Epidermal melanocyte (primary cell): Measurements from ENCODE around the gene MAP3K4.

Experiments
- DNase-seq: peaks from one replicate; pipeline ENCODE4 v3.0.0; 2011; ENCODE audit warnings: low spot score; ENCODE audit not compliant: insufficient read length

Gene MAP3K4, protein sequence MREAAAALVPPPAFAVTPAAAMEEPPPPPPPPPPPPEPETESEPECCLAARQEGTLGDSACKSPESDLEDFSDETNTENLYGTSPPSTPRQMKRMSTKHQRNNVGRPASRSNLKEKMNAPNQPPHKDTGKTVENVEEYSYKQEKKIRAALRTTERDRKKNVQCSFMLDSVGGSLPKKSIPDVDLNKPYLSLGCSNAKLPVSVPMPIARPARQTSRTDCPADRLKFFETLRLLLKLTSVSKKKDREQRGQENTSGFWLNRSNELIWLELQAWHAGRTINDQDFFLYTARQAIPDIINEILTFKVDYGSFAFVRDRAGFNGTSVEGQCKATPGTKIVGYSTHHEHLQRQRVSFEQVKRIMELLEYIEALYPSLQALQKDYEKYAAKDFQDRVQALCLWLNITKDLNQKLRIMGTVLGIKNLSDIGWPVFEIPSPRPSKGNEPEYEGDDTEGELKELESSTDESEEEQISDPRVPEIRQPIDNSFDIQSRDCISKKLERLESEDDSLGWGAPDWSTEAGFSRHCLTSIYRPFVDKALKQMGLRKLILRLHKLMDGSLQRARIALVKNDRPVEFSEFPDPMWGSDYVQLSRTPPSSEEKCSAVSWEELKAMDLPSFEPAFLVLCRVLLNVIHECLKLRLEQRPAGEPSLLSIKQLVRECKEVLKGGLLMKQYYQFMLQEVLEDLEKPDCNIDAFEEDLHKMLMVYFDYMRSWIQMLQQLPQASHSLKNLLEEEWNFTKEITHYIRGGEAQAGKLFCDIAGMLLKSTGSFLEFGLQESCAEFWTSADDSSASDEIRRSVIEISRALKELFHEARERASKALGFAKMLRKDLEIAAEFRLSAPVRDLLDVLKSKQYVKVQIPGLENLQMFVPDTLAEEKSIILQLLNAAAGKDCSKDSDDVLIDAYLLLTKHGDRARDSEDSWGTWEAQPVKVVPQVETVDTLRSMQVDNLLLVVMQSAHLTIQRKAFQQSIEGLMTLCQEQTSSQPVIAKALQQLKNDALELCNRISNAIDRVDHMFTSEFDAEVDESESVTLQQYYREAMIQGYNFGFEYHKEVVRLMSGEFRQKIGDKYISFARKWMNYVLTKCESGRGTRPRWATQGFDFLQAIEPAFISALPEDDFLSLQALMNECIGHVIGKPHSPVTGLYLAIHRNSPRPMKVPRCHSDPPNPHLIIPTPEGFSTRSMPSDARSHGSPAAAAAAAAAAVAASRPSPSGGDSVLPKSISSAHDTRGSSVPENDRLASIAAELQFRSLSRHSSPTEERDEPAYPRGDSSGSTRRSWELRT (N-terminal part only)

DNA sequence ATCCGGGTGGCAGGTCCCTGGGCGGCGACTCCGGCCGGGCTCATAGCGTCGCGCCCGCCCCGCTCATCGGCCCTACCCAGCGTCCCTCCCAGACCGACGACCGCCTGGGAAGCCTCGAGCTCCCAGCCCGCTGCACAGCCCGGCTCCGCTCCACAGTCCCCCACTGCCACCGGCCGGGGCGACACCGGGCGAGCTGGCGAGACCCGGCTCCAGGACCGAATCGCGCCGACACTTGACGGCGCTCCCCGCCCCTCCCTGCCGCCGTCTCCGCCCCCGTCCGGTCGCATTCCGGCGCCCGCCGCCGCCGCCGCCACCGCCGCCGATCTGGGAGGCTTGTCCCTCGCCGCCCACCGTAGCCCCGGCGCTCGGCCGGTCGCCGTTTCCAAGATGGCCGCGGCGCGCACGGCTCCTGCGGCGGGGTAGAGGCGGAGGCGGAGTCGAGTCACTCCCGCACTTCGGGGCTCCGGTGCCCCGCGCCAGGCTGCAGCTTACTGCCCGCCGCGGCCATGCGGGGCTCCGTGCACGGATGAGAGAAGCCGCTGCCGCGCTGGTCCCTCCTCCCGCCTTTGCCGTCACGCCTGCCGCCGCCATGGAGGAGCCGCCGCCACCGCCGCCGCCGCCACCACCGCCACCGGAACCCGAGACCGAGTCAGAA lies at the start of gene MAP3K4:
TSS of gene MAP3K4 (plus strand) at position 364 of the 655 bp plus-strand sequence. CDS start at position 527, 163 bp downstream.
- peak; percentile 35 for DNase-seq

DNA sequence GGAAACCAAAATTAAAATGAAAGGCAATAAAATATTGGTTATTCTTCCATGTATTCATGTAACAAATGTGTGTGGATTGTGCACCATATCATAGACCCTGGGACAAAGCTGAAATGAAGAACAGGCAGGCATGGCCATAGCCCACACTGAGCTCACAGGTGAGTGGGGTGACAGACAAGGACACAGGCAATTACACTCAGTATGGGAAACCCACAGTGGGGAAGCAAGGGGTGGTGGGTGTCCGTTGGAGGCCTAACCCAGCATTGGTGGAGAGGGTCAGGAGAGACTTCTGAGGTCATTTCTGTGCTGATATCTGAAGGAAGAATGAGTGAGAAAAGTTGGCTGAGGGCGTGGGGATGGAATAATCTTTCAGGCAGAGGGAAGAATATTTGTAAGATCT lies 47.6 kb upstream of the MAP3K4 start:
- no peak for DNase-seq

DNA sequence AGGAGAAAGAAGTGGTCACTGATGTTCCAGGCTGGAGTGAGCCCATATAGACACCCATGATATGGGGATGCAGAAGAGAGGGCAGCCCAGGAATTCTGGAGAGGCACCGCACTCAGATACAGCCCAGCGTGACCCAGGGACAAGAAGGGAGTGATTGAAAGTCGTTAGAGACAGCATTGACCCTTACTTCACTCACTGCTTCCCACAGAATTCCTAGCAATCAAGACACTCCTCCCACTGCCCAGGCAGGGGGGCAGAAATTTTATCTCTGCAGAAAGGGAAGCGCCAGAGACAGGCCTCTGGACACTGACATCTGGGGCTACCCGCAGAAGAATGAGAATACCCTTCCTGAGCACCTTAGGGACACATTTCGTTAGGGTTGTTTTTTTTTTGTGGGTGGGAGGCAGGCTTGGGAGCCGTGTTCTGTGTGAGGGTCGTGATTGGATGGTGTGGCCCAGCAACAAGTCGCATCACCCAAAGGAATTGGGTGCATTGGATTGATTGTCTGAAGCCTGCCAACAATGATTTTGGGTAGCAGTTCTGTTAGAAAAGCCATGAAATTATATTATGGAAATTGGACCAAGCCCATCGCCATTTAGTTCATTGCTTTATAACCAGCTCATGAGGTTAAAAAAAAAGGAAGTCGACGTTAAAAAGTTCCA lies 45.9 kb upstream of the MAP3K4 start:
- no peak for DNase-seq

DNA sequence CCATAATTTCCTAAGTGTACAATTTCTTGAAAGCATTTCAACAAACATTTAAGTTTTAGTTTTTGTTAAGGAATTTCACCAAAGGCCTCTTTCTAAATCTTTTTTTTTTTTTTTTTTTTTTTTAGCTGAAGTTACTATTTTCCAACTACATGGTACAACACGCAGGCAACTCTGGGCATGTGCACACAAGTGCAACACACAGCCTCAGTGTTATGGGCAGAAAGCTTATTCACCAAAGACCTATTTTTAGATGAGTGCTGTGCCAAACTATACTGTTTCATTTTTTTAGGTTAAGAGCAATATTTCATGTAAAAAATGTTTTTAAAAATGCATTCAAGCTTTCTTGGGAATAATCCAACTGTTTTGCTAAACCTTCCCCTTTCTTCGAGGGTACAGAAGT lies 42.0 kb upstream of the MAP3K4 start:
- DNase-seq: no peak

DNA sequence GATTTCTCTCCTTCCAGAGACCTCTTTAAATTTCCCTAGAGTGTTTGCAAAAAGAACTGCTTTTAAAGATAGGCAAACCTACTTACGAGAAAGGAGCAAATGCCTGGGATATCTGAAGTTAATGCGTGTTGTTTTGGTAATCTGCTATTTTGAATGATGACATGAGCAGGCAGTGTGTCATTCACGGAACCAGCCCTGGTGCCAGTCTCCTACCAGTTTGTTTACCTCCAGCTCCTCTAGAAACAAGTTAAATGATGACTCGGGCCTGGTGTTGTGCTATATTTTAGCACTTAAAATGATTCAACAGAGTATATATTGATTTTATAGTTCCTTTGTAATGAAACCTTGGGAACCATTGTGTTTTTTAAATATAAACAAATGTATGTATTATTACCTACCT lies 41.1 kb upstream of the MAP3K4 start:
- DNase-seq: no peak

DNA sequence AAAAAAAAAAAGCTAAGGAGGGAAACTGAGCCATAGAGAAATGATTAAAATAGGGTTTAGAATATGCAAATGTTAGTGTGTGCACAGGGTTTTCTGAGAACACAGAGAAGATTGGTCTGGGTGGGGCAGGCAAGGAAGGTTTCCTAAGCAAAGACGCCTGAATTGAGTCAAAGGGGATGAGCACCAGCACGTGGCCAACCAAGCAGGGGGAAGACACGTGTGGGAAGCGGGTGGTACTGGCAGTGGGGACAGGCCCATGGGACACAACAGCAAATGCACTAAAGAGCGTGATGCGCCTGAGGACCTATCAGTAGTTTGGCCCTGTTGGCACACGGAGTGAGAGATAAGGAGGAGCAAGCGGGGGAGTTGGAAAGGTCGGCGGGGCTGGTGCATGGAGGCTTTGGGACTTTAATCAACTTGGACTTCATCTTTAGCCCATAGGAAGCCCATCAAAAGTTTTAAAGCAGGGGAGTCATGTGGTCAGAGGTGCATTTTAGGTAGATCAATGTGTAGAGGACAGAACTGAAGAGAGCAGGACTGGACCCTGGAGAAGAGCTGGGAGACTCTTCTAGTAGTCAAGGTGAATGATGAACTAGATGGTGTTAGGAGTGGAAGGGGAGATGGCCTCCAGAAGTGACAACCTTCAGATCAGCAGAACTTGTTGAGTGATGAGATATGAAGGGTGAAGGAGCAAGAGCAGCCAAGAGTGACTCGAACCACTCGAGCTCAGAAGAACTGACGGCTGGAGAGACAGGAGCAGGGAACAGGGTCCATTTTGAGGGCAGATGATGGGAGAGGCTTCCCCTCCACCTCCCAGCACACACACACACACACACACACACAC lies 40.2 kb upstream of the MAP3K4 start:
- no peak for DNase-seq

DNA sequence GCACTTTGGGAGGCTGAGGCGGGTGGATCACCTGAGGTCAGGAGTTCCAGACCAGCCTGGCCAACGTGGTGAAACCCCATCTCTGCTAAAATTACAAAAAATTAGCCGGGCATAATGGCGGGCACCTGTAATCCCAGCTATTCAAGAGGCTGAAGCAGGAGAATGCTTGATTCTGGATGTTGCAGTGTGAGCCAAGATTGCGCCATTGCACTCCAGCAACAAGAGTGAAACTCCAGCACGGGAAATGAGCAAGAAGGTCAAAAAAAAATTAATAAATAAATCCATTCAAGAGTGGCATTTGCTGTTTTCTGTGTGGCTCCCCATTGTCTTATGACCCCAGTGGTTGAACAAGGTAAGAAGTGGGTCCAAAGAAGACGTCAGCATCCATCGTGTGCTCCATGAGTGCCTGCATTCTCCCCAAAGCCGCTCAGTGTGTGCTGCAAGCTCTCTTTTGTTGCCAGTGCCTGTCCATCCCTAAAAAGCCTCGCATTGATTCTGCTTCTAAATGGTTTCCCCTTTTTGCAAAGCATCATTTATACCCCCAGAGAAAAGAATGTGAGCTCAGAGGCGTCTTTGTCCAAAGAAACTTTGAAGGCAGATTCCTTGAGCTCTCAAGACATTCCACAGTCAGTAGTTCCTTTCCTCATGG lies 38.8 kb upstream of the MAP3K4 start:
- DNase-seq: no peak

DNA sequence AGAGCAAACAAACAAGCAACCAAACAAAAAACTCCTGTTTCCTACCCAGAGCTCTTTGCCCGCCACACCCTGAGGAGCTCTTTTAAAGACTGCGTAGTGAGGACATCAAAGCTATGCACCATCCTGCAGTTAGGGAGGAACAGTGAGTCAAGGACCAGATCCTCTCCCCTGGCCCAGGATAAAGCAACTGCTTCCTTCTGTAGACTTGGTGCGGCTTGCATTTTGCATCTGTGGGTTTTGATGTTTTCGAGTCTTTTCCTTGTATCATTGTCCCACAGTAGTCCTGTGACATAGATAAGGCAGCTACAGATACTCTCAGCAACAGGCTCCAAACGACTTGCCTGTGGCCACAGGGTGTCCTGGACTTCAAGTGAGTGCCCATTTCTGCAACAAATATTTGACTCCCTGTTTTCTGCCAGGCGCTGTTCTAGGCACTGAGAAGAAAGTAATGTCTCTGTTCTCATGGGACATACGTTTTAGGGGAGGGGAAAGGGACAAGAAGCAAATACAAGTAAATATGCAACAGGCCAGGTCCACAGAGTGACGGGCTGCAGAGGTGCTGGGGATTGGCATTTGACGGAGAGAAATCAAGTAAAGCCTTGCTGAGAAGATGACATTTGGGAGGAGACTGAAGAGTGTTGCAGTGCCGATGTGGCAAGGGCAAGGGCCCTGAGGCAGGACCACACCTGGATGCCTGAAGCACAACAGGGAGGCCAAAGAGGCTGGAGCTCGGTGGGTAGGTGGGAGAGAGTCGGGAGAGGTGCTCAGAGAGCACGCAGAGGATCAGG lies 35.9 kb upstream of the MAP3K4 start:
- no peak for DNase-seq

DNA sequence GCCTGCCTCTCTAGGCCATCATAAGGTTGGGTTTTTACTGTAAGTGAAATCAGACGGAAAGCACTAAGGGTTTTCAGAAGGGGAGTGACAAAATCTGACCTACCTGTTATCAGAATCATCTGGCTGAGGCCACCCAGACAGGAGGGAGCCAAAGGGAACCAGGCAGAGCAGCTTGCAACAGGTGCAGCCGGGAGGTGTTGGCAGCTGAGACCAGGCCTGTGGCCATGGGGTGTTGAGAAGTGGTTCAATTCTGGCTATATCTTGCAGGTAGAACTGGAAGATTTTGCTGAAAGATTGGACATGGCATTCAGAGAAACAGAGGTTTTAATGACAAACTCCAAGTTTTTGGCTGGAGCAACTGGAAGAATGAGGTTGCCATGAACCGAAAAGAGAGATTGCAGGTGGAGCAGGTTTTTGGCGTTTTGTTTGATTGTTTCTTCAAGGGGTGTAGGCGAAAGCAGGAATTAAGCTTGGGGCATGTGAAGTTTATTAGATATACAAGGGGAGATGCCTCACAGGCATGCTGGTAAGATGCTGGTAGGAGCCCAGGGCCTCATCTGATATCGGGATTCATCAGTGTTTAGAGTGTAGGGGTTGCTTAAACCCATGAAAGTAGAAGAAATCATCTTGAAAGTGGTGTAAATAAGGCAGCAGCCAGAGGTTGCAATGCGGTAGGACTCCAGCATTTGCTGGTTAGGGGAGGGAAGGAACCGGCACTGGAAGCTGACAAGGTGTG lies 35.1 kb upstream of the MAP3K4 start:
- DNase-seq: no peak

DNA sequence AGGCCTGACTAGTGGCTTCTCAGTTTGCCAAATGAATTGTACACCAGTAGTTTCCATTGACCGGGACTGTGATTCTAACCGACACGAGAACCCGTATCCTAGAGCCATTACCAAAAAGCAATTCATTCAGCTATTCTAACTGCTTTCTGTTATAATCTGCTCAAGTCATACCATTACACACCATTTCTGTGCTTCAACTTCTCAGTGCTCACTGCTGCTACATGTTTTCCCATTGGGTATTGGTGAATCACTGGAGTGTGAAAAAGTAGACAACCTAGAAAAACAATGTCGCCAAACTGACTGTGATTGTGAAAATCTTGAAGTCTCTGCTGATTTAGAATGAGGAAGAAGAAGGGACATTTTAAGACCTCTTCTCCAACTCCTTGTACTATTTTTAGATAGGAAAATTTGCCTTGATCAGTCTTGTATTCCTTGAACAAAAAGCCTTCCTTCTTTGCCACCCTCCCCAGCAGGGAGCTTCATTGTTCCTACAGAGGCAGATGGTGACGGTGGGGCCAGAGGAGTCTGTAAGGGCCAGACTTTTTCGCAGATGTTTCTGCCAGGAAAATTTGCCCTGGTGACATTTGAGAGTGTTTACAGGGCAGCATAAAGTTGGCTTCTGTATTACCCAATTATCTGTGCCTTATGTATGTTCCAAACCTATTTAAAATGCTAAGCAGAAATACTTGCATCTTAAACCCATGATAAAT lies 31.7 kb upstream of the MAP3K4 start:
- no peak for DNase-seq

DNA sequence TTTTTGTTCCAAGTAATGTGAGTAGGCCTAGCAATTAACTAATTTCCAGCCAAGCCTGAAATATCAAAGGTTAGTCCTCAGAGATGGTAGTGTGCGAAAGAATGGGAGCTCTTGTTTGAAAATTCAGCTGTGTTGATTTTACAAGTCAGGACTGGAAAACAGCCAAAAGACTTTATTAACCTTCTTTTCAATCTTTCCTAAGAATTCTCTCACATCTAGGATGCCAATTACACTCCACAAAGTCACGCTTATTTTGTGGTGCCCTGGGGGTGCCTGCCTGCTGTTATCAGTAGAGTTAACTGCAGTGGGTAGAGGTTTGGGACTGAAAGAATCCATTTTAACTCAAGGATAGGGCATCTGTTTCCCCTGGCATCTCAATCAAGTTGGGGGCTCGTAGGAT lies 30.7 kb upstream of the MAP3K4 start:
- peak; percentile 66 for DNase-seq

DNA sequence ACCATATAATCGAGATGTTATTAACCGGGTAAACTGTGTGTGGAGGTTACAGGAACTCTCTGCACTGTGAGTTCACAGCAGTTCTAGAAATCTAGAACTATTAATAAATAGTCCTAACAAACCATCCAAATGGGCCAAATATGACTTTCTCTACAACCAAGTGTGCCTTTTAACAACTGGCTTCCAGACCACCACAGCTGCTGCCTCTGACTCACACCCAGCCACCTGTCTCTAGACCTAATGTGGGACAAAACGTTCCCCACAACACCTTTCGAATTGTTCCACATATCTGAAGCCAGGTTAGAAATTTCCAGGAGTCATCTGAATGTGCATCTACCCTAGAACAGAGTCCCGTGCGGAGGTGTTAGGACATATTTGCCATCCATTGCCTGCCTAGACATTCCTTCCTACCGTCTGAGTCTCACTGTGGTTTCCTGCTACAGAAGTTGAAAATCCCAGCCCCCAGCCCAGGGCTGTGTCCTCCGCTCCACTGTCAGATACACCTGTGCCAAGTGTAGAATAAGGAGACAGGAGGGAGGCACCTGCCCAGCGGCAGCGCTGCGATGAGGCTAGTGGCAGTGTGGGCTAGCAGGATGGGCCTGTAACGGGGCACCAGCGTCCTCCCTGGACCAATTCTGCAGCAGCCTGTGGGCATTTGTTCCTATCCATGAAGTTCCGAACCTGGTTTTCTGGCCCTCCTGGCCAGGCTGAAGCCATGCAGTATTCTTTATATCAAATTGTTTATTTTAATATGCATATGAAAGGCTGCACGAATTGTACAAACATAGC lies 28.5 kb upstream of the MAP3K4 start:
- no peak for DNase-seq

DNA sequence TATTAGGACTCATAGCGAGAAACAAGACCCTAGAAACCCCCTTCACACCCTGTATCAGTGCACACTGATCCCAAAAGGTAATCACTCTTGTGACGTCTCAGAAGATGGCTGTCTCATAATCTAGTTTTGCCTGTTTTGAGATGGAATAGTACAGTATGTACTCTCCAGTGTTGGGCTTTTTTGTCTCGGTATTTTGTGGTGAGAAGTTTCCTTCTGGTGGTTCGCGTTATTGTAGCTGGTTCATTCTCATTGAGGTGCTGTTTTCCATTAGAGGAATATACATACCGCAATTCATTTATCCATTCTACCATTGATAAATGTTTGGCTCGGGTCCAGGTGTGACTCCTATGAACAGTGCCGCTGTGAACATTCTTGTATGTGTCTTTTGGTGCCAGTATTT lies 27.9 kb upstream of the MAP3K4 start:
- no peak for DNase-seq

DNA sequence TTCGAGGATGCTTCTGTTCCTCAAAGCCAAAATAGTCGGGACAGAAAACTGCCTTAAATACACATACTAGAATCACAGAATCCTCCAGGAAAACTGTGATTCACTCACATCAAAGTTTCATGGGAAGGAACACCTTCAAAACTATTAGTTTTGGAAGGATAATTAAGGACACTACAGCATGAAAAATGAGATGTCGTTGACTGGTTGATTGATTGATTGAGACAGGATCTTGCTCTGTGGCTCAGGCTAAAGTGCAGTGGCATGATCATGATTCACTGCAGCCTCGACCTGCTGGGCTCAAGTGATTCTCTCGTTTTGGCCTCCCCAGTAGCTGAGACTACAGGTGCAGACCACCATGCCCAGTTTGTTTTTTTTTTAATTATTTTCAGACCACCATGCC lies 25.7 kb upstream of the MAP3K4 start:
- DNase-seq: no peak

DNA sequence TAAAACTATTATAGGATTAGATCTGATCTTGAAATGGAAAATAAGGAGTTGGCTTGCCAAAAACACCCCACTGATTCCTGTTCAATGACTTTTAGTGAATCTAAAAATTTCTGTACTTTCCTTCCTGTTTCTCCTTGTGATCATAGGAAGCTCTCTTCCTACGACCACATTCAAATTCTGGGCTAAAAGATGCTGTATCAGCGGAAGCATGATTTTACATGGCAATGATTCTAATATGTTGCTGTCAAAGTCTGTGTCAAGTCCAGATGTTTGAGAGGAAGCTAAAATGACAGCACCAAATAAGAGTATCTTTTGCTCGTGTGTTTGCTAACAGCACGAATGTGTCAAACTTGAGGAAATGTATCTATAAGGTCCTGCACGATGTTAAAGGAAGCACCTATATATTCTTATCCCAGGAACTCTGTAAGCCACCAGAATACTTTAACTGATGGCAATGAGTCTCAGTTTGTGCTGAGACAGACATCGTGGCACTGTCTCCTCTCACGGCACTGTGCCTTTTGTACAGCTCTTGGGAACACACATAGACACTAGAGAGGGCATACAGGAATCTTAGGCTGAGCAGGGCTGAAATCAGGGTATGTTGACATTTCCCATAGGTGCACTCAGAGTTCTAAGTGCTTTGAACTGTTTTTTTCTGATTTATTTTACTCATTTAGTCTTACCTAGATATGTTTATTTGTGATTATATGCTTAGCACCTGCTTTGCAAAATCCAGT lies 24.9 kb upstream of the MAP3K4 start:
- DNase-seq: no peak

DNA sequence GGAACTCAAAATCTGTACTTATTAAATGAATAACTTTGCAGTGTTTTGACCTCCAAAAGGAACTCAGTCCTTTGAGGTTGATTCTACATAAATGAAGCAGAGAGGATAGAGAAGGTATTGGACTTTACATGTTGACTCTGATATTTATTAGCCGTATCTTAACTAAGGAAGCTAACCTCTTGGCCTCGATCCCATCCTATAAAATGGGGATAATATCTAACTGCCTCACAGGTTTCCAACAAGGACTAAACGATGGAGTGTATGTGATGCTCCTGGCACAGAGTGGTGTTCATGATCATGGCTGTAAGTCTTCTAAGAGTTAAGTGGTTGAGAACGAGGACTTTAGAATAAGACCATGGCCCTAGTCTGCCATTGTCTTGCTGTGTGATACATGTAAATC lies 24.2 kb upstream of the MAP3K4 start:
- DNase-seq: no peak
